GM18505 (cell line): ENCODE results near the gene ACIN1.

ENCODE experiments used
- ATAC-seq: cut with Tn5 transposase; IDR thresholded peaks from one replicate; pipeline ENCODE4 v1.9.1; 2021; ENCODE audit not compliant: unreplicated experiment
- POLR2A ChIP-seq: IDR thresholded peaks from 4 replicates; pipeline ENCODE4 v1.6.1; 2011; ENCODE audit warnings: borderline replicate concordance; ENCODE audit not compliant: insufficient read depth, insufficient read length; ENCODE audit errors: extremely low read depth

The ACIN1 gene

GRCh38 chr14:23071921-23072539 lies 22.9 kb downstream of the ACIN1 start:
- no peak for ATAC-seq
- no peak for TF ChIP-seq POLR2A

DNA sequence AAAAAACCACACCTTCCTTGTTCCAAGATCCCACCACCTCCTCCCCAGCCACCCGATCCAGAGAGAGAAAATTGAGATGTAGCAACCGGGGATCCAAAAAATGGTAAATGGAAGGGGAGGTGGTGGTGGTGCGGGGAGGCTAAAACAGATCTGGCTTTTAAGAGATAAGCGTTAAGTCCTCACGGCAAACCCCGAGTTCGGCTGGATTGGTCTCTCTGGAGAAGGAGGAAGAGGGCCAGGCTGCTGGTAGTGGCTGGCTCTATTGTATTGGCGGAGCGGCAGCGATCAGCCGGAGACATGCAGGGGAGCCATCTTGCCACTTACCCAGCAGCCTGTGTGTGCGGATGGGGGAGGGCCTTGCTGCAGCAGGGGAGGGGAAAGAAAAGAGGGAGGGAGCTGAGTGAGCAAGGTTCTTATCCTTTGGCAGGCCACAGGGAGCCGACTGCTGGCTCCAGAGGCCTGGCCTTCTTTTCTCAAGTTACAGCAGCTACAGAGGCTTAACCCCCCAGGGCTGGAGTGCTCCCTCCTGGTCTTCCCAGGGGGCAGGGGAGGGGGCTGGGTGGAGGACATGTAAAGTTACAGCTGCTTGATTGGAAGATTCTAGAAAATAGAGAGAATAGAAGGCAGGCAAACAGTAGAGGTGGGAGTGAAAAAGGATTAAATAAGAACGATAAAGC lies 23.6 kb downstream of the ACIN1 start:
- TF ChIP-seq POLR2A, result peak; percentile 83
- ATAC-seq, result no peak

DNA sequence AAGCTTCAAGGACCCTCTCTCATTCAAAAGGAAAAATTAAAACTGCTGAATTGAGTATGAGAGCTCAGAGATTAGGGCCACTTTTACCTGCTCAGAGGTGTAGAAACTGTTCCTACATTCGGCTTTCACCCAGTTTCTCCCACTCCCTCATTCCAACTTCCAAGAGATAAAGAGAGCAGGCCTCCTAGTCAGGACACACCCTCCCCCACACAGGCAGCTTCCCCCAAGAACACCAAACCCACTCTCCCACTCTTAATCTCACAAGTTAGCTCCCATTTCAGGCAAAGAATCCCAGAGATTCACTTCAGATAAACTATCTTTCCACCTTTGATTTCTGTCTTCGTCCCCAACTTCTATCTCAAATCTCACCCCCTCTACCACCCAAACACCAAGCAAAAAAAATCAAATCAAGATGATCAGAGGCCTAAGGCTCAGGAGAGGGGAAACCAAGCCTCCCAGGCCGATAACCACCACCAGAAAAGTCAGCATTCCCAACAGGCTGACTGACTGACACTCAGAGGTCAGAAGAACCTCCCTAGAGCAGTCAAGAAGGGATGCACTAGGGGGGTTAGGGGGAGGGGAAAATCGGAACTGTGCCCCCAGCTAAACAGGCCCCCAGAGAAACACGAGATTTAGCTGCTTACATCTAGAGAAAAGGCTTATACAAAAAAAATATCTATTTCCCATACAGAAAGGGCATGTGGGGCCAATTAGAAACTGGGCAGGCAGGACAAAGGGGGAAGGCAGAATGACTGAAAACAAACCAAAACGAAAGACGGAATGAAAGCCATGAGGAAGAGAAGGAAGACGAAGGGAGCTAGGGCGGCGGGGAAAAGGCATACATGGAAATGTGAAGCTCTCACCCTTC lies 24.4 kb downstream of the ACIN1 start:
- no peak for TF ChIP-seq POLR2A
- ATAC-seq, result no peak

- no peak for ATAC-seq
These were observed 25.5 kb downstream of the ACIN1 start for GRCh38 chr14:23069413-23069806.

DNA sequence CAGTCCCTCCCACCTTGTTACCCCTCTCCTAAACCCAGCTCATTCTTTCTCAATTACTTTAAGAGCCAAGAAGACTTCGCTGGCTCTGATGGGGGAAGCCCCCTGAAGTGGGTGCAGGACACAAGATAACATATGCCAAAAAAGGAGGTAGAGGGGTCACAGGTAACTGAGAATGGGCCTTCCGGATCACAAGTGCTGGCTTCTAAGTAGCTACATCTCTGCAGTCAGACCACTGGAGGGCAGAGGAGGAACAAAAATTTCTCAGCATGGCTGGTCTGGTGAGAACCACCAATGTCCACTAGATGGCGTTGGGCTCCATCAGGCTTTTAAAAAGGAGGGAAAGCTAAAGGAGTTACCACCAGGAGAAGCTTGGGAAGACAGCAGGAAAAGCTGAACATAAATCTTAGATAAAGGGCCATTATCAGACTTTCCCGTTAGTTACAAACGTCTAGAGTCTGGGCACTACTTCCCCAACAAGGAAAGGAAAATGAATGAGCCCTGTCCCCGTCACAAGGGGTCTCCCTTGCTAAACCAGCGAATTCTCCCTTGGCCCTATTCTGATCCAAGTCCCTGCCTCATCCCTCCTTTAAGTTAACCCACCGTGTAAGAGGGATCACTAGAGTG lies 26.0 kb downstream of the ACIN1 start:
- peak; percentile 11 for TF ChIP-seq POLR2A
- ATAC-seq, result peak; percentile 72

More at GRCh38 chr14:23069413-23069806, 25.5 kb downstream of the ACIN1 start:
- TF ChIP-seq POLR2A, result no peak

DNA sequence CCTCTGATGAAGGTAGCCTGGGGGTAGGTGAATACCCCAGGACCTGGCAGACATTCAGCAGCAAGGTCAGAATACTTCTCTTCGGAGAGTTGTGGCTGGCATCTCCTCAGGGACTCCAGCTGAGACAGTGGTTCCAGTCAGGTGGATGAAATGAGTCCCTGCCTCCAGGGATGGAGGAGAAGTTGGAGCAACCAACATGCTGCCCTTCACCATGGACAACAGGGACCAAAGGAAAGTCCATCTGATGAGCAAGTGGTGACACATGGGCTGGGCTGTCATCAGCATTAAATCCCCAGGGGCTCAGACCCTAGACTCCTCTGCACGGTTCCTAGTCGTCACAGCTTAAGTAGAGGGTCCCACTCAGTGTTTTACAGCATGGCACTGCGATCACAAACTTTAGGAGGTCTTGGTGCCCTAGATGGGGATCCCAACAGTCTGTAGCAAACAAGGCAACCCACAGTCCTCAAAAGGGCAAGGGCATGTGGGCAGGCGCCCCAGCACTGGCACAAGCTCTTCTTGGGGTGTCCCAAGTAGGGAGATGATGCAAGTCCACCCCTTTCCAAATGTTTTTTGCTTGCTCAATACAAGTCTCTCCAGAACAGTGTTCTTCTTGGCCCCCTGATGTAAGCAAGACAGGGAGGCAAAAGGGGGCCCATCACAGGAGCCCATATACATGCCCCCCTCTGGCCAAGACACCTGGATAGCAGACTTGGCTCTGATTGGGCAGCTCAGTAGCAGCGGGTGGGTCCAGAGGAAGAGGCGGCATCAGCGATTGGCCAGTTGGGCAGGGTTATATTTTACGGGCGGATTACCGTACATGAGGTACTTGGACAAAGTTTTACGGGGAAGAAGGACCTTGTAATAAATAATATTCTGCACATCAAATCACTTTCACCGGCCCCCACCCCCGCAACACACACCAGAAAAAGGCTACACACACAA lies 26.8 kb downstream of the ACIN1 start:
- no peak for TF ChIP-seq POLR2A
- no peak for ATAC-seq

- TF ChIP-seq POLR2A, result no peak
- ATAC-seq, result no peak
These were observed 27.8 kb downstream of the ACIN1 start for GRCh38 chr14:23066855-23067744.

GRCh38 chr14:23066368-23066767 lies 28.6 kb downstream of the ACIN1 start:
- TF ChIP-seq POLR2A, result no peak
- no peak for ATAC-seq

- TF ChIP-seq POLR2A, result no peak
- no peak for ATAC-seq
These were observed 31.3 kb downstream of the ACIN1 start for GRCh38 chr14:23063601-23064000.

DNA sequence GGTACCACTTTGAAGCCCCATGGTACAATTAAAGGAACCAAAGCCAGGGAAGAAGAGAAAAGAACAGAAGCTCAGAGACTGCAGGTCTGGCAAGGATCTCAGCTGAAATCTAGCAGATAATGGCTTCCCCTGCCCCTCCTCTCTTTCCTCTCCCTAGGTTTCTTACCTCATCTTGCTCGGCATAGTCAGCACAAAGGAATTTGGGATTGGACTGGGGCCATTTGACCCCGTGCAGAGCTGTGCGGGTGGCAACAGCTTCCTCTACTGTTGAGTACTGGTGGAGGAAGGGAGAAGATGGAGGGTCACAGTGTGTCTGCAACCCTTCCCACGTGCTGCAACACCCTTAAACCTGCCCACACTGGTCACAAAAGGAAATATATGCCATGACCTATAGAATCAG lies 32.9 kb downstream of the ACIN1 start:
- ATAC-seq, result no peak
- TF ChIP-seq POLR2A, result no peak

- TF ChIP-seq POLR2A, result no peak
- no peak for ATAC-seq
These were observed 34.2 kb downstream of the ACIN1 start for GRCh38 chr14:23060536-23061260.
